Endothelial cell of umbilical vein (primary cell): ENCODE results near the gene MYLK. TPM values are rescaled to one million over a fixed set of nuclear protein-coding genes. Genes with fewer than 3 reads are reported as not detected.

ENCODE experiments used
- BruUV-seq: library from RNA; stranded (reverse); fragments of 400-500 nt; replicated peaks from 2 replicates; lab custom pipeline; 2021; lab: Mats Ljungman, UMichigan
- CTCF ChIA-PET: fragments of 300-600, 350-600 bp; sonication (Branson Sonifier 250); formaldehyde crosslinking; loops from one replicate; lab custom pipeline; 2021; ENCODE audit warnings: antibody characterized with exemption, inconsistent platforms; lab: Charles Lee
- POLR2A ChIA-PET: fragments of 300-600, 350-600 bp; sonication (Branson Sonifier 250); formaldehyde crosslinking; loops from one replicate; lab custom pipeline; 2021; ENCODE audit warnings: antibody characterized with exemption, inconsistent platforms; lab: Charles Lee
- DNase-seq: peaks from one replicate; pipeline ENCODE4 v3.0.0-alpha.2; 2011; ENCODE audit warnings: low read depth, low spot score
- FAIRE-seq: peaks from 2 replicates; lab custom pipeline; 2011; peaks lifted over from hg19 to GRCh38; lab: Jason Lieb, UNC
- H2AFZ ChIP-seq: 2 replicates; pipeline ENCODE4 v1.6.0; 2012; ENCODE audit warnings: low read depth, low read length, control low read depth, inconsistent platforms
- H3K27ac ChIP-seq: 2 replicates; pipeline ENCODE4 v1.5.1; 2011; ENCODE audit warnings: low read depth, mild to moderate bottlenecking, control low read depth, low read length, moderate library complexity; ENCODE audit not compliant: insufficient read depth
- H3K27me3 ChIP-seq, 2 experiments: 2 replicates each; pipeline versions ENCODE4 v1.6.0 to v1.6.1; 2011; ENCODE audit warnings: low read length in 2 of 2, mixed read lengths in 1 of 2; ENCODE audit not compliant: control insufficient read depth in 2 of 2, insufficient read depth in 2 of 2
- H3K36me3 ChIP-seq, 2 experiments: 2 replicates in 1 of 2; 3 replicates in 1 of 2; pipeline ENCODE4 v1.5.1; 2011; ENCODE audit warnings: low read length in 2 of 2, mild to moderate bottlenecking in 1 of 2, moderate library complexity in 1 of 2; ENCODE audit not compliant: control insufficient read depth in 2 of 2, insufficient read depth in 2 of 2; ENCODE audit errors: extremely low read depth in 1 of 2
- H3K4me1 ChIP-seq: 3 replicates; pipeline ENCODE4 v1.5.1; 2011; ENCODE audit warnings: mild to moderate bottlenecking, low read length; ENCODE audit not compliant: control insufficient read depth, insufficient read depth; ENCODE audit errors: extremely low read depth
- H3K4me2 ChIP-seq: 2 replicates; pipeline ENCODE4 v1.6.1; 2011; ENCODE audit warnings: low read length, control low read depth, mixed read lengths; ENCODE audit not compliant: insufficient read depth
- H3K4me3 ChIP-seq, 3 experiments: fragments of 200-600 bp in 1 of 3; sonication (generic), shearing (Covaris generic) in 1 of 3; replicated peaks in 1 of 3; 2 replicates each; pipeline ENCODE4 v1.5.1; 2011 to 2016; ENCODE audit warnings: control low read depth in 3 of 3, low read length in 3 of 3, mild to moderate bottlenecking in 2 of 3, inconsistent platforms in 1 of 3, low read depth in 1 of 3, moderate library complexity in 1 of 3; ENCODE audit not compliant: insufficient read depth in 1 of 3
- H3K79me2 ChIP-seq: 2 replicates; pipeline ENCODE4 v1.6.0; 2012; ENCODE audit warnings: low read length, inconsistent platforms; ENCODE audit not compliant: control insufficient read depth, insufficient read depth
- H3K9ac ChIP-seq: replicated peaks from 2 replicates; pipeline ENCODE3; 2011; ENCODE audit warnings: low read length, control low read depth; ENCODE audit not compliant: insufficient read depth; ENCODE audit errors: extremely low read depth
- H3K9me1 ChIP-seq: replicated peaks from 3 replicates; pipeline ENCODE4 v1.6.0; 2011; ENCODE audit warnings: mild to moderate bottlenecking, low read length; ENCODE audit not compliant: control insufficient read depth, insufficient read depth; ENCODE audit errors: extremely low read depth
- H3K9me3 ChIP-seq: replicated peaks from 2 replicates; pipeline ENCODE4 v1.5.1; 2012; ENCODE audit warnings: low read length, inconsistent platforms; ENCODE audit not compliant: control insufficient read depth, insufficient read depth
- H4K20me1 ChIP-seq: replicated peaks from 2 replicates; pipeline ENCODE3; 2011; ENCODE audit warnings: mild to moderate bottlenecking, low read length; ENCODE audit not compliant: control insufficient read depth, insufficient read depth; ENCODE audit errors: extremely low read depth
- EZH2 ChIP-seq: IDR thresholded peaks from 2 replicates; pipeline ENCODE4 v1.6.1; 2012; ENCODE audit warnings: borderline replicate concordance, low read depth, mild to moderate bottlenecking, moderate library complexity, low read length, inconsistent platforms; ENCODE audit not compliant: severe bottlenecking
- FOS ChIP-seq: IDR thresholded peaks from 2 replicates; pipeline ENCODE4 v1.6.1; 2011; ENCODE audit warnings: mild to moderate bottlenecking, low read length, moderate library complexity, borderline replicate concordance; ENCODE audit not compliant: insufficient read depth
- GATA2 ChIP-seq: IDR thresholded peaks from 2 replicates; pipeline ENCODE4 v1.7.0; 2011; ENCODE audit warnings: low read depth, mild to moderate bottlenecking, moderate library complexity, mixed read lengths, low read length; ENCODE audit not compliant: insufficient read length, insufficient read depth
- JUN ChIP-seq: IDR thresholded peaks from 2 replicates; pipeline ENCODE4 v1.6.1; 2011; ENCODE audit warnings: borderline replicate concordance, low read depth; ENCODE audit not compliant: insufficient read length, insufficient read depth
- MAX ChIP-seq: IDR thresholded peaks from 2 replicates; pipeline ENCODE4 v1.6.1; 2011; ENCODE audit not compliant: insufficient read depth, insufficient read length
- MYC ChIP-seq: IDR thresholded peaks from one replicate; pipeline ENCODE4 v1.6.1; 2011; ENCODE audit warnings: mild to moderate bottlenecking, low read depth, low read length
- POLR2A ChIP-seq: IDR thresholded peaks from 2 replicates; pipeline ENCODE4 v1.6.1; 2012; ENCODE audit warnings: low read depth, mild to moderate bottlenecking, control low read depth, low read length
- POLR2AphosphoS5 ChIP-seq: IDR thresholded peaks from 2 replicates; pipeline ENCODE4 v1.6.1; 2012; ENCODE audit warnings: low read depth, mild to moderate bottlenecking, control low read depth, low read length, moderate library complexity; ENCODE audit not compliant: insufficient read depth
- dilution Hi-C: fragments of 300-500 bp; cut with MboI; formaldehyde crosslinking; loops from one replicate; pipeline ENCODE4 v1.15.0; 2019; ENCODE audit warnings: low sequenced_read_pairs; ENCODE audit not compliant: extremely low pct_ligation_motif_present
- intact Hi-C: fragments of 100-400 bp; cut with micrococcal nuclease; formaldehyde crosslinking; loops from one replicate; pipeline ENCODE4 v1.10.0; 2022
- polyA plus RNA-seq, 4 experiments: library from polyadenylated mRNA; depleted of rRNA in 3 of 4; stranded (reverse) in 3 of 4; unstranded in 1 of 4; fragments of >200 nt; gene quantifications; 2 replicates each; pipeline versions ENCODE4 v1.2.1 to v1.2.3, GENCODE V29; 2011 to 2012; ENCODE audit warnings: missing spikeins in 1 of 4
- total RNA-seq: library from RNA; stranded (reverse); gene quantifications from 2 replicates; pipeline ENCODE4 v1.2.3, GENCODE V29; 2021
- TF ChIP-seq, protein P1 (sequence below), 2 donors: IDR thresholded peaks; 1 replicate in 1 of 2; 2 replicates in 1 of 2; pipeline ENCODE4 v1.5.1; 2011; ENCODE audit warnings: low read length in 2 of 2, mild to moderate bottlenecking in 2 of 2, moderate library complexity in 2 of 2, control low read depth in 1 of 2, inconsistent platforms in 1 of 2, low read depth in 1 of 2; ENCODE audit not compliant: insufficient read depth in 1 of 2; ENCODE audit errors: extremely low read depth in 1 of 2

Gene MYLK
- total and polyA plus RNA-seq, 2 donors (not counting 3 experiments of a cell fraction or from before 2014, with no cell fraction given) = 10.0 to 22.2 TPM

GRCh38 chr3:123859177-123859576 lies 25.0 kb downstream of the MYLK start:
- no peaks in the 10 kb centered on the region for H3K4me1 ChIP-seq
- TF ChIP-seq MYC = no peak
- FAIRE-seq (no peak), DNase-seq (no peak)
- H4K20me1 ChIP-seq = no peaks in the 10 kb centered on the region
- H3K27ac ChIP-seq = no peak overlapping the region
- H3K79me2 ChIP-seq = no peaks in the 10 kb centered on the region
- no TSS peak for BruUV-seq
- H3K9me1 ChIP-seq = no peaks in the 10 kb centered on the region
- H2AFZ ChIP-seq = no peak overlapping the region
- no peak overlapping the region for H3K4me2 ChIP-seq
- dilution Hi-C loops (no loop called here), intact Hi-C loops (no loop called here)
- CTCF ChIA-PET = no interaction called here
- H3K27me3 ChIP-seq = peaks cover 2 to 7% of the 10 kb centered on the region in 2 experiments
- no peaks in the 10 kb centered on the region for H3K36me3 ChIP-seq
- H3K9ac ChIP-seq = no peak overlapping the region
- POLR2A ChIA-PET = no interaction called here
- no peak overlapping the region for H3K4me3 ChIP-seq
- H3K9me3 ChIP-seq = no peaks in the 10 kb centered on the region

- H3K4me3 ChIP-seq = no peak overlapping the region
- H3K4me2 ChIP-seq = no peak overlapping the region
- H3K9ac ChIP-seq = no peak overlapping the region
- no peak overlapping the region for H2AFZ ChIP-seq
- H4K20me1 ChIP-seq = no peaks in the 10 kb centered on the region
- TF ChIP-seq JUN = no peak
- TF ChIP-seq POLR2AphosphoS5 = no peak
- no peak for TF ChIP-seq POLR2A
- TF ChIP-seq EZH2 = no peak
- TF ChIP-seq MYC = no peak
- TF ChIP-seq MAX = no peak
- no peak for TF ChIP-seq FOS
- TF ChIP-seq, protein P1, sequence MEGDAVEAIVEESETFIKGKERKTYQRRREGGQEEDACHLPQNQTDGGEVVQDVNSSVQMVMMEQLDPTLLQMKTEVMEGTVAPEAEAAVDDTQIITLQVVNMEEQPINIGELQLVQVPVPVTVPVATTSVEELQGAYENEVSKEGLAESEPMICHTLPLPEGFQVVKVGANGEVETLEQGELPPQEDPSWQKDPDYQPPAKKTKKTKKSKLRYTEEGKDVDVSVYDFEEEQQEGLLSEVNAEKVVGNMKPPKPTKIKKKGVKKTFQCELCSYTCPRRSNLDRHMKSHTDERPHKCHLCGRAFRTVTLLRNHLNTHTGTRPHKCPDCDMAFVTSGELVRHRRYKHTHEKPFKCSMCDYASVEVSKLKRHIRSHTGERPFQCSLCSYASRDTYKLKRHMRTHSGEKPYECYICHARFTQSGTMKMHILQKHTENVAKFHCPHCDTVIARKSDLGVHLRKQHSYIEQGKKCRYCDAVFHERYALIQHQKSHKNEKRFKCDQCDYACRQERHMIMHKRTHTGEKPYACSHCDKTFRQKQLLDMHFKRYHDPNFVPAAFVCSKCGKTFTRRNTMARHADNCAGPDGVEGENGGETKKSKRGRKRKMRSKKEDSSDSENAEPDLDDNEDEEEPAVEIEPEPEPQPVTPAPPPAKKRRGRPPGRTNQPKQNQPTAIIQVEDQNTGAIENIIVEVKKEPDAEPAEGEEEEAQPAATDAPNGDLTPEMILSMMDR (IDR thresholded peaks at IDR 0.05; ENCODE audit: extremely low read depth in 1 of 2, insufficient read depth in 1 of 2, low read depth in 1 of 2, low read length in 2 of 2) = no peak
- TF ChIP-seq GATA2 = no peak
- no peak overlapping the region for H3K27ac ChIP-seq
- DNase-seq (no peak), FAIRE-seq (no peak)
- BruUV-seq = no TSS peak
- intact Hi-C loops (no loop called here), dilution Hi-C loops (no loop called here)
- no peaks in the 10 kb centered on the region for H3K9me1 ChIP-seq
- no peaks in the 10 kb centered on the region for H3K4me1 ChIP-seq
- H3K9me3 ChIP-seq = no peaks in the 10 kb centered on the region
- no peaks in the 10 kb centered on the region for H3K36me3 ChIP-seq
- POLR2A ChIA-PET = no interaction called here
- peaks cover 0 to 2% of the 10 kb centered on the region in 2 experiments for H3K27me3 ChIP-seq
- CTCF ChIA-PET = no interaction called here
- no peaks in the 10 kb centered on the region for H3K79me2 ChIP-seq
These were observed 29.2 kb downstream of the MYLK start for GRCh38 chr3:123854905-123855304.
